ENCODE data around the gene ZSWIM3.

The ZSWIM3 gene

GRCh38 chr20:45886590-45887345, 29.4 kb downstream of the ZSWIM3 start:
- no peak for TF ChIP-seq TAF1 (IDR thresholded peaks at IDR 0.05; ENCODE audit: borderline replicate concordance, low read depth, low read length)
- TF ChIP-seq POLR2A (IDR thresholded peaks at IDR 0.05; ENCODE audit: low read depth, low read length), result no peak; the same call in 1 of the 2 replicates
- no peak for TF ChIP-seq POLR2AphosphoS5 (IDR thresholded peaks at IDR 0.05; ENCODE audit: low read depth, low read length)
- FAIRE-seq, result no peak

GRCh38 chr20:45887346-45887715, 29.9 kb downstream of the ZSWIM3 start, which contains the start of gene SPATA25:
Gene SPATA25, minus strand, starts transcription at chr20:45887622. Its CDS starts 32 bp downstream, at chr20:45887590.
- no peak for DNase-seq (ENCODE audit: insufficient read length)
- FAIRE-seq, result no peak
- TF ChIP-seq POLR2A (IDR thresholded peaks at IDR 0.05; ENCODE audit: low read depth, low read length) (no peak), TAF1 (IDR thresholded peaks at IDR 0.05; ENCODE audit: borderline replicate concordance, low read depth, low read length) (no peak), POLR2AphosphoS5 (IDR thresholded peaks at IDR 0.05; ENCODE audit: low read depth, low read length) (no peak)

More at GRCh38 chr20:45886590-45887345, 29.4 kb downstream of the ZSWIM3 start:
- DNase-seq (ENCODE audit: insufficient read length), result no peak

- DNase-seq (ENCODE audit: insufficient read length) (no peak), FAIRE-seq (no peak)
- no peak for TF ChIP-seq POLR2A (IDR thresholded peaks at IDR 0.05; ENCODE audit: low read depth, low read length)
- no peak for TF ChIP-seq POLR2AphosphoS5 (IDR thresholded peaks at IDR 0.05; ENCODE audit: low read depth, low read length)
- TF ChIP-seq TAF1 (IDR thresholded peaks at IDR 0.05; ENCODE audit: borderline replicate concordance, low read depth, low read length), result no peak
These were observed 31.3 kb downstream of the ZSWIM3 start for GRCh38 chr20:45888681-45889080.

GRCh38 chr20:45890077-45890984, 32.9 kb downstream of the ZSWIM3 start:
- TF ChIP-seq POLR2A (IDR thresholded peaks at IDR 0.05; ENCODE audit: low read depth, low read length) (no peak), POLR2AphosphoS5 (IDR thresholded peaks at IDR 0.05; ENCODE audit: low read depth, low read length) (no peak), TAF1 (IDR thresholded peaks at IDR 0.05; ENCODE audit: borderline replicate concordance, low read depth, low read length) (no peak)
- DNase-seq (ENCODE audit: insufficient read length) (no peak), FAIRE-seq (no peak)

DNA sequence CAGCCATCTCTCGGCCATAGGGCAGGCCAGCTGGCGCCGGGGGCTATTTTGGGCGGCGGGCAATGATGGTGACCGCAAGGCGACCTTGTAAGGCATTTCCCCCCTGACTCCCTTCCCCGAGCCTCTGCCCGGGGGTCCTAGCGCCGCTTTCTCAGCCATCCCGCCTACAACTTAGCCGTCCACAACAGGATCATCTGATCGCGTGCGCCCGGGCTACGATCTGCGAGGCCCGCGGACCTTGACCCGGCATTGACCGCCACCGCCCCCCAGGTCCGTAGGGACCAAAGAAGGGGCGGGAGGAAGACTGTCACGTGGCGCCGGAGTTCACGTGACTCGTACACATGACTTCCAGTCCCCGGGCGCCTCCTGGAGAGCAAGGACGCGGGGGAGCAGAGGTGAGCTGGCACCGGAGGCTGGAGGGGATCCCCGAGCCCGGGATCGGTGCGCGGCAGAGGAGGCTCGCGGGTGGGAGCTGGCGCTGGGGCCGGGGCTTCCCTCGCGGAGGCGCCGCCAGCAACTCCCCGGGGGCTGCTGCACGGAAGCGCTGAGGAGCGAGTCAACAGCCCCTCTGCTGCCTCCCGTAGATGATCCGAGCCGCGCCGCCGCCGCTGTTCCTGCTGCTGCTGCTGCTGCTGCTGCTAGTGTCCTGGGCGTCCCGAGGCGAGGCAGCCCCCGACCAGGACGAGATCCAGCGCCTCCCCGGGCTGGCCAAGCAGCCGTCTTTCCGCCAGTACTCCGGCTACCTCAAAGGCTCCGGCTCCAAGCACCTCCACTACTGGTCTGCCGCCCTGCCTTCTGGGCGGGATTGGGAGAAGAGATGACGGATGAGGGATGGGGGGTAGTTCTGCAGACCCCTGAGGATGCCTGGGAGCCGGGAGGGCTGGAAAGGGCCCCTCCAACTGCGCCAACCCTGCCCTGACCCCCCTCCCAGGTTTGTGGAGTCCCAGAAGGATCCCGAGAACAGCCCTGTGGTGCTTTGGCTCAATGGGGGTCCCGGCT, 33.9 kb downstream of the ZSWIM3 start, which contains the start of the genes CTSA and NEURL2:
Gene CTSA, plus strand, starts transcription at position 351 of the 999 bp plus-strand sequence. Its CDS starts 234 bp downstream, at position 585.
Gene NEURL2, minus strand, starts transcription at position 224 of the 999 bp plus-strand sequence. Its CDS starts 217 bp downstream, at position 7.
- peak; percentile 73; the same call in 1 of the 2 replicates for TF ChIP-seq TAF1 (IDR thresholded peaks at IDR 0.05; ENCODE audit: borderline replicate concordance, low read depth, low read length)
- TF ChIP-seq POLR2AphosphoS5 (IDR thresholded peaks at IDR 0.05; ENCODE audit: low read depth, low read length), result no peak
- peak; percentile 68 for TF ChIP-seq POLR2A (IDR thresholded peaks at IDR 0.05; ENCODE audit: low read depth, low read length)
- DNase-seq (ENCODE audit: insufficient read length) (peak; percentile 100), FAIRE-seq (peak; percentile 88)

GRCh38 chr20:45892049-45892825, 34.8 kb downstream of the ZSWIM3 start:
- no peak for DNase-seq (ENCODE audit: insufficient read length)

GRCh38 chr20:45892828-45893500, 35.5 kb downstream of the ZSWIM3 start:
- TF ChIP-seq POLR2AphosphoS5 (IDR thresholded peaks at IDR 0.05; ENCODE audit: low read depth, low read length) (no peak), POLR2A (IDR thresholded peaks at IDR 0.05; ENCODE audit: low read depth, low read length) (no peak), TAF1 (IDR thresholded peaks at IDR 0.05; ENCODE audit: borderline replicate concordance, low read depth, low read length) (no peak)
- DNase-seq (ENCODE audit: insufficient read length) (no peak), FAIRE-seq (no peak)

More at GRCh38 chr20:45892049-45892825, 34.8 kb downstream of the ZSWIM3 start:
- TF ChIP-seq TAF1 (IDR thresholded peaks at IDR 0.05; ENCODE audit: borderline replicate concordance, low read depth, low read length) (no peak), POLR2AphosphoS5 (IDR thresholded peaks at IDR 0.05; ENCODE audit: low read depth, low read length) (no peak), POLR2A (IDR thresholded peaks at IDR 0.05; ENCODE audit: low read depth, low read length) (no peak)
- no peak for FAIRE-seq

- DNase-seq (ENCODE audit: insufficient read length), result no peak
- TF ChIP-seq POLR2AphosphoS5 (IDR thresholded peaks at IDR 0.05; ENCODE audit: low read depth, low read length), result no peak
- TF ChIP-seq TAF1 (IDR thresholded peaks at IDR 0.05; ENCODE audit: borderline replicate concordance, low read depth, low read length), result no peak
- no peak for FAIRE-seq
These were observed 36.4 kb downstream of the ZSWIM3 start for GRCh38 chr20:45893831-45894230.

GRCh38 chr20:45894797-45895196, 37.4 kb downstream of the ZSWIM3 start:
- FAIRE-seq (no peak), DNase-seq (ENCODE audit: insufficient read length) (no peak)
- TF ChIP-seq POLR2AphosphoS5 (IDR thresholded peaks at IDR 0.05; ENCODE audit: low read depth, low read length), result no peak
- no peak for TF ChIP-seq POLR2A (IDR thresholded peaks at IDR 0.05; ENCODE audit: low read depth, low read length)
- TF ChIP-seq TAF1 (IDR thresholded peaks at IDR 0.05; ENCODE audit: borderline replicate concordance, low read depth, low read length), result no peak
